Muscle of leg (tissue), 11 donors: Measurements from ENCODE around the gene MOV10. TPM values are rescaled to one million over a fixed set of nuclear protein-coding genes. Genes with fewer than 3 reads are reported as not detected.
"Not testable (repeated sequence)": the region's sequence is repeated elsewhere in the genome, so short reads cannot be mapped to it uniquely, and the experiment has no call there.

Source experiments
- DNase-seq: peaks from one replicate; pipeline ENCODE4 v3.0.0; 2013
- H3K27ac ChIP-seq: one replicate; pipeline ENCODE4 v1.5.1; 2013; ENCODE audit warnings: mild to moderate bottlenecking, low read length, control low read depth
- H3K27me3 ChIP-seq: one replicate; pipeline ENCODE4 v1.6.1; 2013; ENCODE audit warnings: low read length; ENCODE audit not compliant: control insufficient read depth, insufficient read depth
- H3K36me3 ChIP-seq: one replicate; pipeline ENCODE4 v1.6.1; 2013; ENCODE audit warnings: low read length; ENCODE audit not compliant: control insufficient read depth, insufficient read depth
- H3K4me1 ChIP-seq: one replicate; pipeline ENCODE4 v1.6.1; 2013; ENCODE audit warnings: low read length; ENCODE audit not compliant: control insufficient read depth, insufficient read depth
- H3K4me3 ChIP-seq: one replicate; pipeline ENCODE4 v1.5.1; 2013; ENCODE audit warnings: low read length, control low read depth
- H3K9me3 ChIP-seq: replicated peaks from 2 replicates; pipeline ENCODE4 v1.6.1; 2013; ENCODE audit warnings: low read depth, low read length; ENCODE audit not compliant: control insufficient read depth
- WGBS: methylation state at CpG from one replicate; pipeline ENCODE4 v1.1.5; 2013; ENCODE audit warnings: missing lambda C conversion rate; ENCODE audit not compliant: insufficient coverage; 5-methylcytosine and 5-hydroxymethylcytosine counted together
- polyA plus RNA-seq, 8 donors: library from polyadenylated mRNA; unstranded; fragments of 120-200 nt; gene quantifications; one replicate each; pipeline versions ENCODE4 v1.2.1 to v1.2.3, GENCODE V29; 2013; ENCODE audit warnings: inconsistent platforms in 1 of 8, low replicate concordance in 1 of 8; ENCODE audit not compliant: insufficient read length in 8 of 8, insufficient read depth in 1 of 8
- total RNA-seq: library from RNA; stranded (reverse); fragments of 120-200 nt; gene quantifications from one replicate; pipeline ENCODE4 v1.2.4, GENCODE V29; 2013

The MOV10 gene
- total and polyA plus RNA-seq, 9 donors = 35.6 to 70.1 (median 50.1) TPM

DNA sequence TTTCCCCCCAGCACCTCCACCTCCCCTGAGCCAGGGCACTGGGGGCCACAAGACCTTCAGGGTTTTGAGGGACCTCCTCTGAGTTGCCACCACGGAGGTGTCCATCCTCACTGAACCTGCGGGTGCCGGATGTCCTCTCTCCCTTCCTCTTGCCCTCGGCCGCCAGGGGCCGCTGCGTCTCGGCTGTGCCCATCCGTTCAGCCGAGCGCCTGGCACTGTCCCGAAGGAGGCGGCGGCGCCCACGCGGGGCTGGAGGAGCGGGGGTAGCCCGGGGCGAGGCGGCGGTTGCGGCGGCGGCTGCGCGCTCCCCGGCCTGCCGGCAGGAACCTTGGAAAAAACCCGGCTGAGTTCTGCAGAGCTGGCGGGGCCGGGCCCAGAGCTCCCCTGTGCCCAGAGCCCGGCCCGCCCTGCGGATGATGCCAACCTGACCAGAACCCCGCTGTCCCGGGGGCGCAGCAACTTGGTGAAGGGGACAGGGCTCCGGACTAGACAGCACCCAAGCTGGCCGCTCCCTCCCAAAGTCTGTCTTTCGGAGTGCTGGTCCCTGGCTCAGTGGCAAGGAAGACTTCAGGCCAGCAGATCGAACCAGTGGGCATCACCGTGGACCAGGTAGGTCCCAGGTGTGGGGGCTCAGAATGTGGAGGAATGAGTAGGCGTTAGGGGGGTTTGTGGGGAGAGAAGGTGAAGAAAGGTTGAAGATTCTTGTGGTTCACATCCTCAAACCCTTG, 44.4 kb downstream of the MOV10 start:
- Histone ChIP-seq H3K4me3 (no peak overlapping the region), H3K4me1 (peaks cover 44% of the 10 kb centered on the region), H3K9me3 (no peaks in the 10 kb centered on the region), H3K27me3 (peaks cover 29% of the 10 kb centered on the region), H3K36me3 (no peaks in the 10 kb centered on the region), H3K27ac (no peak overlapping the region)
- peak; percentile 71 for DNase-seq
- WGBS = 14% methylated on average over 43 of the region's 44 CpGs

DNA sequence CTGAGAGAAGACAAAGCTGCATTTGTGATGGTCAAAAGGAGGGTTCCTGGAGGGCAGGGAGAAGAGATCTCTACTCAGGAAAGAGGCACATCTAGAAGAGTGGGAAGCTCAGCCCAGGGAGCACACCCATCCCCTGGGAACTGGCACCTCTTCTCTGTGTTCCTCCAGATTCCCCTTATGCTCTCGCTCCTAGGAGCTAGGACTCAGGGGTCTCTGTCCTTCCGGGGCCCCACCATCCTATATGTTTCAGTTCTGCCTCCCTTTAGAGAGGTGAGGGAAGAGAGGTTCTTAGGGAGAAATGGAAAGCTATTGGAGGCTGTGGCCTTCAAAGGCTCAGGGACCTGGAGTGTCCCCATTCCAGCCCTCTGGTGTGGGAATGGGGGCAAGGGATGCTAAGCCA, 45.2 kb downstream of the MOV10 start:
- no peak for DNase-seq
- Histone ChIP-seq H3K27ac (no peak overlapping the region), H3K36me3 (no peaks in the 10 kb centered on the region), H3K4me3 (no peak overlapping the region), H3K9me3 (no peaks in the 10 kb centered on the region), H3K4me1 (peaks cover 35% of the 10 kb centered on the region), H3K27me3 (peaks cover 21% of the 10 kb centered on the region)
- no CpG with 5 or more reads among the region's 2 CpGs for WGBS

DNA sequence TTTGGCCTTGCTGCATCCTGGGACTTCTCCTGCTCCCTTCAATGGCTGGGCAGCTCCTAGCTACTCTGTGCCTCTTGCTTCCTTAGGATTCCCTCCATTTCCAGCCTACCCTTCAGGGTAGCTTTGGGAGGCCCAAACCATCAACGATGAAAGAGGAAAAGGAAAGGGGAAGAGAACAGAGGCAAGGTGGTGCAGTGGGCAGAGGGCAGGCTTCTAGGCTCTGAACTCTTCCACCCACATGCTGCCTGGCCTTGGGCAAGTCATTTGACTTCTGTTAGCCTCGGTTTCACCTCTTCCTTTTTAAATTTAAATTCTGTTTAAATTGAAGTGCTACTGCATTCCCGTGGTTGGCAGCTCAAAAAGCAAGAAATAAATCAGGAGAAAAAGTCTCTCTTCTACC, 46.3 kb downstream of the MOV10 start:
- Histone ChIP-seq H3K27ac (no peak overlapping the region), H3K4me1 (peaks cover 28% of the 10 kb centered on the region), H3K9me3 (no peaks in the 10 kb centered on the region), H3K4me3 (no peak overlapping the region), H3K36me3 (no peaks in the 10 kb centered on the region), H3K27me3 (peaks cover 19% of the 10 kb centered on the region)
- WGBS = no CpG with 5 or more reads among the region's 3 CpGs
- no peak for DNase-seq

DNA sequence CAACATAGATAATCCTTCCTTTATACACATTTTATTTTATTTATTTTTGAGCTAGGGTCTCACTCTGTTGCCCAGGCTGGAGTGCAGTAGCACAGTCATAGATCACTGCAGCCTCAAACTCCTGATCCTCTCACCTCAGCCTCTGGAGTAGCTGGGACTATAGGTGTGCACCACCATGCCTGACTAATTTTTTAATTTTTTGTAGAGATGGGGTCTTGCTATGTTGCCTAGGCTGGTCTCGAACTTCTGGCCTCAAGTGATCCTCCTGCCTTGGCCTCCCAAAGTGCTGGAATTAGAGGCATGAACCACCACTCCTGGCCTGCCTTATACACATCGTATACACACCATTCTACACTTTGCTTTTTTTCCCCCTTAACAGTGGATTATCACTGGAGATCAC, 46.8 kb downstream of the MOV10 start:
- not testable (repeated sequence) for DNase-seq, H3K4me3 ChIP-seq, H3K9me3 ChIP-seq, H3K27ac ChIP-seq, H3K36me3 ChIP-seq
- peaks cover 19% of the 10 kb centered on the region for H3K27me3 ChIP-seq
- 80% methylated on average over 1 of the region's 2 CpGs for WGBS
- H3K4me1 ChIP-seq = peaks cover 23% of the 10 kb centered on the region

DNA sequence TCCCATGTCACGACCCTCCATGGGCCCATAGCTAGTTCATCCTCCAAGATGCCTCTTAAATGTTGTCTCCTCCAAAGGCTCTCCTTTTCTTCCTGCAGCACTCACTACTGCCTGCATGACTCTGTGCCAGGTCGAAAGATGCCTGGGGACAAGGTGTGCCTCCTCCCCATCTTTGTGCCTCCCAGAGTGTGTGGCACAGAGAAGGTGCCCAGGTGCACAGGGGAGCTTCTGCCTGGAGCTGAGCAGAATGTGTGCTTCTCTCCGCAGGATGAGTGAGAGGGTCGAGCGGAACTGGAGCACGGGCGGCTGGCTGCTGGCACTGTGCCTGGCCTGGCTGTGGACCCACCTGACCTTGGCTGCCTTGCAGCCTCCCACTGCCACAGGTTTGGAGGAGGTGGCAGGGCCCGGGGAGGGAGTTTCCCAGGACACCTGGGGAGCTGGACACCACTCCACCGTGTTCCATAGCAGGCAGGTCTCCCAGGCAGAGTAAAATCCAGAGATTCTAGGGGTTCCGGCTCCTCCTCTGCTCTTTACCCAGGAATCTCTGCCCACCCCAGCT, 47.6 kb downstream of the MOV10 start:
- Histone ChIP-seq H3K4me1 (peaks cover 20% of the 10 kb centered on the region), H3K4me3 (no peak overlapping the region), H3K27ac (no peak overlapping the region), H3K36me3 (no peaks in the 10 kb centered on the region), H3K27me3 (peaks cover 19% of the 10 kb centered on the region), H3K9me3 (no peaks in the 10 kb centered on the region)
- 57% methylated on average over 7 of the region's 10 CpGs for WGBS
- no peak for DNase-seq

DNA sequence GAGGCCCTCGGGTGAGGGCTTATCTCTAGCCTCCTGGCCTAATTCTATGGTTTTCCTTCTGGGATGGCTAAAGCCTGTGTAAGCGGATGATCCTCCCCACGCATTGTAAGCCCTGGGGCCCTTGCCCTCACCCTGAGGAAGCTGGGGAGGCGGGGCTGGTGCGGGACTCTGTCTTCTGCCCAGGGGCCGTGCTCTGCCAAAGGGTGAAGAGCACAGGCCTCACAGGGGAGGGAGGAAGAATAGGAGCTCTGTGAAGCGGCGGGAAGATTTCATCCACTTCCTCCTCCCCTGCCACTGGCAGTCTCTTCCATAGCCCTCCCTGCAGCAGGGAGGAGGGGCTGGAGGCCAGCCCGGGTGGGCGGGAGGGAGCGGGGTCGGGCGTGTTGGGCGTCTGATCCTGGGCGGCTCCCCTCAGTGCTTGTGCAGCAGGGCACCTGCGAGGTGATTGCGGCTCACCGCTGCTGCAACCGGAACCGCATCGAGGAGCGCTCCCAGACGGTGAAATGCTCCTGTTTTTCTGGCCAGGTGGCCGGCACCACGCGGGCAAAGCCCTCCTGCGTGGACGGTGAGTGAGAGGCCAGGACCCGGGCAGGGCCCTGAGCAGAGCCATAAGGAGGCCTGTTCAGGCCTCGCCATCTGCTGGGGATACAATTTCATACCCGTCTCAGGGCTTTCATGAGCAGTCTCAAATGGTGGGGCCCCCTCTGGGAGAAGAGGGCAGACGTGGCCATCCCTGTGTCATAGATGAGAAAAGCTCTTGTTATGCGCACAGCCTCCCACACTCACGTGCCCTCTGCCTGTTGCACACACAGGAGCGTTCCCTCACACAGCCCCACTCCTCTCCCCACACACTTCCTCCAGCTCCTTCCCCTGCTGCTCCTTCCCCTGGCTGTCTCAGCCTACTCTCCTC, 48.4 kb downstream of the MOV10 start:
- no peaks in the 10 kb centered on the region for H3K9me3 ChIP-seq
- peak; percentile 61 for DNase-seq
- peak overlapping the region; percentile 47 for H3K27ac ChIP-seq
- H3K4me1 ChIP-seq = peaks cover 20% of the 10 kb centered on the region
- H3K4me3 ChIP-seq = peak overlapping the region; percentile 25
- peaks cover 16% of the 10 kb centered on the region for H3K27me3 ChIP-seq
- H3K36me3 ChIP-seq = no peaks in the 10 kb centered on the region
- WGBS = 6% methylated on average over 27 of the region's 35 CpGs

DNA sequence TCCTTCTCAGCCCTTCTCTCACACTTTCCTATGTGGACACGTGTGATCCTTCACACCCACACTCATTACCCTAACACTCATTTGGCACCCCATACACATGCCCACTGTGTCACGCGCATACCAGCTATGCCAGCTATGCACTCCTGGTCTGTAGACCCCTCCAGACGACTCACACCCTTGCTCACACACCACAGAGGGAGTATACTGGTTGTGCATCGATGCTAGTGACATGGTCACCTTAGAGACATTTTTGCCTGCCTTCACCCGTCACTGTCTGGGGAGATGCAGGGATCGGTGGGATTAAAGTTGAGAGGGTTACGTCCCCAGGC, 49.0 kb downstream of the MOV10 start:
- Histone ChIP-seq H3K4me1 (peaks cover 19% of the 10 kb centered on the region), H3K36me3 (no peaks in the 10 kb centered on the region), H3K9me3 (no peaks in the 10 kb centered on the region), H3K4me3 (no peak overlapping the region), H3K27ac (peak overlapping the region; percentile 47), H3K27me3 (peaks cover 14% of the 10 kb centered on the region)
- WGBS = 62% methylated on average over 6 of the region's 8 CpGs
- no peak for DNase-seq

DNA sequence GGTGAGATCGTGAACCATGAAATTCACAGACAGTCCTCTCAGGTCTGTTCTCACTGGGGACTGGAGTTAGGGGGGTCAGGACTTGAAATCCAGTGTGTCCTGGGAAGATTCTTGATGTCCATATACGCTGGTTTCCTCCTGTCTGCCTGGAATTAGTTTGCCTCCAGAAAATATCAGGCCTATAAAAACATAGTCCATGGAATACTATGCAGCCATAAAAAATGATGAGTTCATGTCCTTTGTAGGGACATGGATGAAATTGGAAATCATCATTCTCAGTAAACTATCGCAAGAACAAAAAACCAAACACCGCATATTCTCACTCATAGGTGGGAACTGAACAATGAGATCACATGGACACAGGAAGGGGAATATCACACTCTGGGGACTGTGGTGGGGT, 49.8 kb downstream of the MOV10 start:
- not testable (repeated sequence) for H3K4me3 ChIP-seq, DNase-seq, H3K9me3 ChIP-seq, H3K36me3 ChIP-seq, H3K27ac ChIP-seq, H3K27me3 ChIP-seq
- peaks cover 15% of the 10 kb centered on the region for H3K4me1 ChIP-seq
- 100% methylated on average over 1 of the region's 4 CpGs for WGBS

DNA sequence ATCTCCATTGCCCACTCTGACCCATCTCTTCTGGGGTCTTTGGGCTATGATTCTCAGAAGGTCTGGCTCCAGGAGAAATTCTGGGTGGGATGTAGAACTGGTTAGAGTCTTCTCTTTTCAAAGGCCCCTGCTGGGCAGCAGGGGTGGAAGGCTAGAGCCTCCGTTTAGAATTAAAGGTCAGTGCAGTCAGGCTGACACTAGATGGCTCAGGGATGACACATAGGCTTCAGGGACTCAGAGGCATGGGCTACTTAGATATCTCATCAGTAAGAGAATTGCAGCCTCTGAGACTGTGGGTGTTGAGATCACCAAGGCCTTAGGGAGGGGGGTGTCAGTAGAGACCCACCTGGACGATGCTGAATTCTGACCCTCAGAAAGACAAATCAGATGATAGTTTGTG, 53.3 kb downstream of the MOV10 start:
- peaks cover 8% of the 10 kb centered on the region for H3K4me1 ChIP-seq

DNA sequence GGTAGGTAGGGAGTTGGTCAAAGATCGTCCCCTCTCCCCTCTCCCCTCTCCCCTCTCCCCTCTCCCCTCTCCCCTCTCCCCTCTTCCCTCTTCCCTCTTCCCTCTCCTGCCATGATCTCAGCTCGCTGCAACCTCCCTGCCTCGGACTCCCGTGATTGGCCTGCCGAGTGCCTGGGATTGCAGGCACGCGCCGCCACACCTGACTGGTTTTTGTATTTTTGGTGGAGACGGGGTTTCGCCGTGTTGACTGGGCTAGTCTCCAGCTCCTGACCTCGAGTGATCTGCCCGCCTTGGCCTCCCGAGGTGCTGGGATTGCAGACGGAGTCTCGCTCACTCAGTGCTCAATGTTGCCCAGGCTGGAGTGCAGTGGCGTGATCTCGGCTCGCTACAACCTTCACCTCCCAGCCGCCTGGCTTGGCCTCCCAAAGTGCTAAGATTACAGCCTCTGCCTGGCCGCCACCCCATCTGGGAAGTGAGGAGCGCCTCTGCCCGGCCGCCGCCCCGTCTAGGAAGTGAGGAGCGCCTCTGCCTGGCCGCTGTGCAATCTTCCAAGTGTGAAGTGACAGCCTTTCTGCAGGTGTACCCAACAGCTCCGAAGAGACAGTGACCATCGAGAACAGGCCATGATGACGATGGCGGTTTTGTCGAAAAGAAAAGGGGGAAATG, 54.0 kb downstream of the MOV10 start:
- not testable (repeated sequence) for H3K27ac ChIP-seq, H3K9me3 ChIP-seq, H3K36me3 ChIP-seq, DNase-seq, H3K4me3 ChIP-seq, H3K27me3 ChIP-seq, H3K4me1 ChIP-seq
- WGBS = 92% methylated on average over 17 of the region's 33 CpGs

More for the DNA sequence above, 53.3 kb downstream of the MOV10 start:
- Histone ChIP-seq H3K27me3 (no peaks in the 10 kb centered on the region), H3K27ac (no peak overlapping the region), H3K9me3 (no peaks in the 10 kb centered on the region), H3K36me3 (no peaks in the 10 kb centered on the region), H3K4me3 (no peak overlapping the region)
- 33% methylated on average over 1 of the region's 2 CpGs for WGBS
- no peak for DNase-seq
